CD4-positive, alpha-beta T cell (primary cell): ENCODE data around the gene DCAF15. TPM values are rescaled to one million over a fixed set of nuclear protein-coding genes. Genes with fewer than 3 reads are reported as not detected.

ENCODE experiments used
- ATAC-seq: fragments of 200-7000 bp; cut with Tn5 transposase; one replicate; pipeline ENCODE4 v1.10.0; 2022; ENCODE audit warnings: mild to moderate bottlenecking; ENCODE audit not compliant: poor library complexity
- CTCF ChIA-PET: fragments of 350-600 bp; sonication (Branson Sonifier 250); formaldehyde crosslinking; loops from one replicate; lab custom pipeline; 2021; ENCODE audit warnings: antibody characterized with exemption, inconsistent platforms; lab: Charles Lee
- POLR2A ChIA-PET: fragments of 350-600 bp; sonication (Branson Sonifier 250); formaldehyde crosslinking; loops from one replicate; lab custom pipeline; 2021; ENCODE audit warnings: antibody characterized with exemption, inconsistent platforms; lab: Charles Lee
- DNase-seq, 14 experiments: peaks; one replicate each; pipeline ENCODE4 v3.0.0-alpha.2; 2013 to 2020; ENCODE audit warnings: mixed read lengths in 2 of 14
- H3K27ac ChIP-seq, 2 donors: one replicate each; pipeline versions ENCODE4 v1.5.1 to v1.7.0; 2013; ENCODE audit warnings: low read length in 2 of 2, low read depth in 1 of 2, mild to moderate bottlenecking in 1 of 2
- H3K27me3 ChIP-seq, 2 experiments: 1 replicate in 1 of 2; 2 replicates in 1 of 2; pipeline versions ENCODE4 v1.6.1 to v1.7.0; 2013; ENCODE audit warnings: low read length in 2 of 2, control low read depth in 1 of 2, mild to moderate bottlenecking in 1 of 2, moderate library complexity in 1 of 2; ENCODE audit not compliant: insufficient read depth in 2 of 2, control insufficient read depth in 1 of 2
- H3K36me3 ChIP-seq: one replicate; pipeline ENCODE4 v1.6.1; 2013; ENCODE audit warnings: low read length, control low read depth; ENCODE audit not compliant: insufficient read depth
- H3K4me1 ChIP-seq: one replicate; pipeline ENCODE4 v1.6.1; 2013; ENCODE audit warnings: low read length, control low read depth; ENCODE audit not compliant: insufficient read depth
- H3K4me3 ChIP-seq: one replicate; pipeline ENCODE4 v1.5.1; 2013; ENCODE audit warnings: mild to moderate bottlenecking, low read length, moderate library complexity
- H3K9me3 ChIP-seq, 2 experiments: 1 replicate in 1 of 2; 2 replicates in 1 of 2; pipeline versions ENCODE4 v1.6.1 to v1.7.0; 2013; ENCODE audit warnings: low read length in 2 of 2, mild to moderate bottlenecking in 2 of 2, control low read depth in 1 of 2, moderate library complexity in 1 of 2; ENCODE audit not compliant: control insufficient read depth in 1 of 2, insufficient read depth in 1 of 2
- H3K27ac Mint-ChIP-seq: one replicate; pipeline ENCODE4 v1.8.0; 2020; ENCODE audit warnings: mixed read lengths
- H3K27me3 Mint-ChIP-seq: one replicate; pipeline ENCODE4 v1.8.0; 2021; ENCODE audit warnings: mixed read lengths
- H3K36me3 Mint-ChIP-seq: one replicate; pipeline ENCODE4 v1.8.0; 2021; ENCODE audit warnings: low read depth, mixed read lengths
- H3K4me1 Mint-ChIP-seq: one replicate; pipeline ENCODE4 v1.8.0; 2021; ENCODE audit warnings: low read depth, mixed read lengths
- H3K4me3 Mint-ChIP-seq: one replicate; pipeline ENCODE4 v1.8.0; 2020; ENCODE audit warnings: mild to moderate bottlenecking, mixed read lengths
- H3K9me3 Mint-ChIP-seq: one replicate; pipeline ENCODE4 v1.8.0; 2020; ENCODE audit warnings: mixed read lengths
- CTCF ChIP-seq: fragments of 200-600 bp; IDR thresholded peaks from one replicate; pipeline ENCODE4 v1.8.0; 2022; ENCODE audit warnings: antibody characterized with exemption, mild to moderate bottlenecking
- intact Hi-C, 2 experiments: fragments of 100-400 bp; cut with DNase I in 1 of 2; cut with micrococcal nuclease in 1 of 2; formaldehyde crosslinking; loops; one replicate each; pipeline versions ENCODE4 v1.15.1 to v1.9.0; 2023 to 2025; cut with DNase I, micrococcal nuclease
- total RNA-seq, 174 experiments: library from RNA in 2 of 174; stranded (reverse) in 2 of 174; gene quantifications; one replicate each; pipeline ENCODE4 v1.2.3 and lab custom pipeline; 2021 to 2026

DCAF15 gene
- total RNA-seq, 2 experiments from 2014 or later = 84.9 to 85.0 TPM

GRCh38 chr19:14006766-14007562, 54.7 kb downstream of the DCAF15 start:
- CTCF ChIA-PET = interaction anchor here (0.9 to 2.0 kb wide), 7 partner anchors 19 to 130 kb away, joined by 3 to 9 read pairs (median 4); partner anchors contain the start of genes ASF1B and IL27RA
- Mint-ChIP-seq H3K4me1 (peaks cover 37% of the 10 kb centered on the region), H3K27me3 (no peaks in the 10 kb centered on the region), H3K4me3 (peak overlapping the region; percentile 89), H3K27ac (peak overlapping the region; percentile 91), H3K9me3 (no peaks in the 10 kb centered on the region), H3K36me3 (peaks cover 7% of the 10 kb centered on the region)
- no peaks in the 10 kb centered on the region for H3K36me3 ChIP-seq
- no peaks in the 10 kb centered on the region for H3K9me3 ChIP-seq
- H3K4me3 ChIP-seq = peak overlapping the region; percentile 80
- peaks cover 44% of the 10 kb centered on the region for H3K4me1 ChIP-seq
- no peaks in the 10 kb centered on the region for H3K27me3 ChIP-seq
- TF ChIP-seq CTCF = no peak
- DNase-seq = peak in 1 of 14 experiments; percentile 17
- ATAC-seq = no peak
- POLR2A ChIA-PET = interaction anchor here (0.7 to 7.2 kb wide), 26 partner anchors 9 to 911 kb away, joined by 3 to 117 read pairs (median 4); partner anchors contain the start of genes DCAF15, DNAJB1, IL27RA and PRKACA
- H3K27ac ChIP-seq = peak overlapping the region; percentile 99
- intact Hi-C loops = loop anchor here (1.0 to 5.0 kb wide), 7 partner anchors 16 to 100 kb away; partner anchors contain the start of genes DCAF15 (in 2 of the 2), BRME1 (in 1 of the 2), CC2D1A (in 1 of the 2) and MISP3 (in 1 of the 2)

Other genes starting within 250 kb of the DCAF15 start
- gene MRI1, start 188.0 kb upstream of the DCAF15 start, total RNA-seq = 10 to 100 TPM; 20.4 to 21.1 TPM
- gene C19orf53, start 178.1 kb upstream of the DCAF15 start, total RNA-seq = 100 to 1,000 TPM; 119 TPM
- 1 to 10 TPM; 3.5 to 3.8 TPM for gene ZSWIM4, start 157.1 kb upstream of the DCAF15 start, total RNA-seq
- gene NANOS3, start 75.4 kb upstream of the DCAF15 start, total RNA-seq = under 1 TPM in 1 of 2 experiments, not detected in 1; 0.87 TPM
- gene BRME1, start 46.4 kb upstream of the DCAF15 start, total RNA-seq = 1 to 10 TPM; 1.1 to 1.3 TPM
- gene CC2D1A, start 46.3 kb upstream of the DCAF15 start, total RNA-seq = 10 to 100 TPM; 16.4 to 16.9 TPM
- gene PODNL1, start 14.1 kb upstream of the DCAF15 start, total RNA-seq = not detected
- 10 to 100 TPM; 14.6 to 16.3 TPM for gene RFX1, start 53.8 kb downstream of the DCAF15 start, total RNA-seq
- not detected for gene RLN3, start 75.6 kb downstream of the DCAF15 start, total RNA-seq
- 10 to 100 TPM; 25.0 to 26.7 TPM for gene IL27RA, start 79.3 kb downstream of the DCAF15 start, total RNA-seq
- gene PALM3, start 109.6 kb downstream of the DCAF15 start, total RNA-seq = under 1 TPM in 1 of 2 experiments, not detected in 1; 0.25 TPM
- gene MISP3, start 120.3 kb downstream of the DCAF15 start, total RNA-seq = under 1 TPM; 0.39 to 0.49 TPM
- gene C19orf67, start 133.3 kb downstream of the DCAF15 start, total RNA-seq = not detected
- gene SAMD1, start 138.2 kb downstream of the DCAF15 start, total RNA-seq = 10 to 100 TPM; 29.4 to 30.1 TPM
- gene PRKACA, start 165.3 kb downstream of the DCAF15 start, total RNA-seq = 10 to 100 TPM; 27.4 to 29.8 TPM
- gene ASF1B, start 184.1 kb downstream of the DCAF15 start, total RNA-seq = under 1 TPM; 0.59 to 0.77 TPM